CD4-positive, alpha-beta T cell treated with Interleukin-1 beta for 1 hour (primary cell): ENCODE results near the gene UQCRHL.
A peak's percentile ranks its signal among the peaks of the same experiment; 100 is the strongest.

Source experiments
- DNase-seq, 2 donors: peaks; one replicate each; pipeline ENCODE4 v3.0.0-alpha.2; 2020 to 2022

Gene UQCRHL

GRCh38 chr1:15796086-15796462, 11.4 kb downstream of the UQCRHL start:
- no peak for DNase-seq

- peak in 1 of 2 donors; percentile 6 for DNase-seq
Measured at GRCh38 chr1:15788624-15789301, 18.7 kb downstream of the UQCRHL start.

GRCh38 chr1:15786581-15786980, 20.9 kb downstream of the UQCRHL start:
- no peak for DNase-seq

- DNase-seq: no peak
Measured at GRCh38 chr1:15785683-15786082, 21.8 kb downstream of the UQCRHL start.

- DNase-seq: no peak
Measured at GRCh38 chr1:15777909-15778707, 29.3 kb downstream of the UQCRHL start.

GRCh38 chr1:15775706-15776105, 31.7 kb downstream of the UQCRHL start:
- no peak for DNase-seq

- DNase-seq: no peak
Measured at GRCh38 chr1:15771836-15772515, 35.5 kb downstream of the UQCRHL start.

- DNase-seq: no peak
Measured at GRCh38 chr1:15770313-15770962, 37.0 kb downstream of the UQCRHL start.

GRCh38 chr1:15768388-15768787, 39.1 kb downstream of the UQCRHL start:
- no peak for DNase-seq

GRCh38 chr1:15767941-15768340, 39.5 kb downstream of the UQCRHL start:
- DNase-seq: no peak

- no peak for DNase-seq
Measured at GRCh38 chr1:15765495-15766194, 41.8 kb downstream of the UQCRHL start.

GRCh38 chr1:15764890-15765289, 42.6 kb downstream of the UQCRHL start:
- DNase-seq: no peak

GRCh38 chr1:15764269-15764764, 43.1 kb downstream of the UQCRHL start:
- DNase-seq: no peak

GRCh38 chr1:15762546-15762945, 44.9 kb downstream of the UQCRHL start:
- no peak for DNase-seq

GRCh38 chr1:15761366-15762128, 45.9 kb downstream of the UQCRHL start:
- DNase-seq: no peak

GRCh38 chr1:15760520-15761211, 46.8 kb downstream of the UQCRHL start:
- DNase-seq: no peak

GRCh38 chr1:15758953-15759661, 48.3 kb downstream of the UQCRHL start:
- no peak for DNase-seq

GRCh38 chr1:15758343-15758931, 49.0 kb downstream of the UQCRHL start, which contains the start of gene FBLIM1:
Gene FBLIM1, plus strand, starts transcription at chr1:15758795. Its CDS starts 6,189 bp downstream, at chr1:15764984.
- no peak for DNase-seq

GRCh38 chr1:15757575-15758342, 49.7 kb downstream of the UQCRHL start:
- DNase-seq: no peak
